ENCODE data around the gene GABBR2. TPM values are rescaled to one million over a fixed set of nuclear protein-coding genes. Genes with fewer than 3 reads are reported as not detected.

GABBR2 gene
- total RNA-seq, 1 experiment from 2014 or later: 0.76 TPM

GRCh38 chr9:98445576-98445975 lies 263.2 kb downstream of the GABBR2 start:
- Histone ChIP-seq H3K4me3 (no peak overlapping the region), H3K79me2 (ENCODE audit: low read depth) (no peaks in the 10 kb centered on the region), H3K27ac (no peak overlapping the region), H3K27me3 (ENCODE audit: insufficient read depth, low read depth) (no peaks in the 10 kb centered on the region), H2AFZ (no peak overlapping the region), H3K4me2 (no peak overlapping the region), H3K9me3 (ENCODE audit: insufficient read depth, low read depth) (no peaks in the 10 kb centered on the region), H3K9me2 (ENCODE audit: insufficient read depth) (no peaks in the 10 kb centered on the region), H3K4me1 (replicated peaks; ENCODE audit: insufficient read depth) (no peaks in the 10 kb centered on the region), H4K20me1 (ENCODE audit: insufficient read depth) (no peaks in the 10 kb centered on the region), H3F3A (ENCODE audit: insufficient read depth, low read depth) (no peaks in the 10 kb centered on the region), H3K36me3 (ENCODE audit: low read depth) (no peaks in the 10 kb centered on the region)
- intact Hi-C loops (cut with micrococcal nuclease; ENCODE audit: unreplicated experiment): no loop called here
- CTCF ChIA-PET: no interaction called here
- TF ChIP-seq EZH2 (IDR thresholded peaks at IDR 0.05; ENCODE audit: low read depth): no peak
- no peak for DNase-seq
- POLR2A ChIA-PET (ENCODE audit: unreplicated experiment): no interaction called here
- BruUV-seq (replicated peaks): no TSS peak

- Histone ChIP-seq H3K27ac (no peak overlapping the region), H3K79me2 (ENCODE audit: low read depth) (no peaks in the 10 kb centered on the region), H3K4me2 (no peak overlapping the region), H3K4me3 (no peak overlapping the region), H3K4me1 (replicated peaks; ENCODE audit: insufficient read depth) (no peaks in the 10 kb centered on the region), H4K20me1 (ENCODE audit: insufficient read depth) (no peaks in the 10 kb centered on the region), H3K36me3 (ENCODE audit: low read depth) (no peaks in the 10 kb centered on the region), H3K9me2 (ENCODE audit: insufficient read depth) (no peaks in the 10 kb centered on the region), H3K9me3 (ENCODE audit: insufficient read depth, low read depth) (no peaks in the 10 kb centered on the region), H3F3A (ENCODE audit: insufficient read depth, low read depth) (no peaks in the 10 kb centered on the region), H2AFZ (no peak overlapping the region), H3K27me3 (ENCODE audit: insufficient read depth, low read depth) (no peaks in the 10 kb centered on the region)
- no TSS peak for BruUV-seq (replicated peaks)
- CTCF ChIA-PET: no interaction called here
- intact Hi-C loops (cut with micrococcal nuclease; ENCODE audit: unreplicated experiment): no loop called here
- POLR2A ChIA-PET (ENCODE audit: unreplicated experiment): interaction anchor here (0.6 to 1.0 kb wide), 2 partner anchors 15 to 145 kb away, joined by 3 to 5 read pairs; no protein-coding TSS in a partner anchor
- DNase-seq: no peak
- TF ChIP-seq CTCF (conservative IDR thresholded peaks at IDR 0.05) (no peak), EZH2 (IDR thresholded peaks at IDR 0.05; ENCODE audit: low read depth) (no peak)
Observed at GRCh38 chr9:98444601-98445000, 264.1 kb downstream of the GABBR2 start.

GRCh38 chr9:98442541-98442940 lies 266.2 kb downstream of the GABBR2 start:
- Histone ChIP-seq H3K27me3 (ENCODE audit: insufficient read depth, low read depth) (no peaks in the 10 kb centered on the region), H3K79me2 (ENCODE audit: low read depth) (no peaks in the 10 kb centered on the region), H4K20me1 (ENCODE audit: insufficient read depth) (no peaks in the 10 kb centered on the region), H3K36me3 (ENCODE audit: low read depth) (no peaks in the 10 kb centered on the region), H3K9me2 (ENCODE audit: insufficient read depth) (no peaks in the 10 kb centered on the region), H3K4me3 (no peak overlapping the region), H3F3A (ENCODE audit: insufficient read depth, low read depth) (no peaks in the 10 kb centered on the region), H3K4me1 (replicated peaks; ENCODE audit: insufficient read depth) (no peaks in the 10 kb centered on the region), H3K4me2 (no peak overlapping the region), H2AFZ (no peak overlapping the region), H3K27ac (no peak overlapping the region), H3K9me3 (ENCODE audit: insufficient read depth, low read depth) (no peaks in the 10 kb centered on the region)
- intact Hi-C loops (cut with micrococcal nuclease; ENCODE audit: unreplicated experiment): no loop called here
- DNase-seq: no peak
- BruUV-seq (replicated peaks): no TSS peak
- TF ChIP-seq CTCF (conservative IDR thresholded peaks at IDR 0.05) (no peak), EZH2 (IDR thresholded peaks at IDR 0.05; ENCODE audit: low read depth) (no peak)
- CTCF ChIA-PET: no interaction called here
- POLR2A ChIA-PET (ENCODE audit: unreplicated experiment): no interaction called here

GRCh38 chr9:98442114-98442513 lies 266.6 kb downstream of the GABBR2 start:
- CTCF ChIA-PET: no interaction called here
- BruUV-seq (replicated peaks): no TSS peak
- Histone ChIP-seq H3K4me2 (no peak overlapping the region), H3K79me2 (ENCODE audit: low read depth) (no peaks in the 10 kb centered on the region), H3K9me3 (ENCODE audit: insufficient read depth, low read depth) (no peaks in the 10 kb centered on the region), H4K20me1 (ENCODE audit: insufficient read depth) (no peaks in the 10 kb centered on the region), H2AFZ (no peak overlapping the region), H3F3A (ENCODE audit: insufficient read depth, low read depth) (no peaks in the 10 kb centered on the region), H3K27me3 (ENCODE audit: insufficient read depth, low read depth) (no peaks in the 10 kb centered on the region), H3K4me3 (no peak overlapping the region), H3K36me3 (ENCODE audit: low read depth) (no peaks in the 10 kb centered on the region), H3K9me2 (ENCODE audit: insufficient read depth) (no peaks in the 10 kb centered on the region), H3K4me1 (replicated peaks; ENCODE audit: insufficient read depth) (no peaks in the 10 kb centered on the region), H3K27ac (no peak overlapping the region)
- intact Hi-C loops (cut with micrococcal nuclease; ENCODE audit: unreplicated experiment): no loop called here
- no peak for DNase-seq
- TF ChIP-seq EZH2 (IDR thresholded peaks at IDR 0.05; ENCODE audit: low read depth) (no peak), CTCF (conservative IDR thresholded peaks at IDR 0.05) (no peak)
- POLR2A ChIA-PET (ENCODE audit: unreplicated experiment): no interaction called here
